GM19043 (cell line): ENCODE results near the gene LENG9.
"Not testable (repeated sequence)": the region's sequence is repeated elsewhere in the genome, so short reads cannot be mapped to it uniquely, and the experiment has no call there.

Experiments
- ATAC-seq: cut with Tn5 transposase; IDR thresholded peaks from one replicate; pipeline ENCODE4 v1.9.1; 2021; ENCODE audit warnings: low read depth; ENCODE audit not compliant: unreplicated experiment

The LENG9 gene

GRCh38 chr19:54463531-54464043 is at the start of gene LENG9:
Gene LENG9, minus strand, starts transcription at chr19:54463778. Its CDS starts 252 bp downstream, at chr19:54463526.
- peak; percentile 49 for ATAC-seq

- ATAC-seq, result not testable (repeated sequence)
These were observed 45.8 kb upstream of the LENG9 start for GRCh38 chr19:54509200-54509940.

GRCh38 chr19:54508487-54508886 is 44.9 kb upstream of the LENG9 start:
- ATAC-seq, result not testable (repeated sequence)

GRCh38 chr19:54507824-54508223 is 44.2 kb upstream of the LENG9 start:
- ATAC-seq, result no peak

- not testable (repeated sequence) for ATAC-seq
These were observed 43.6 kb upstream of the LENG9 start for GRCh38 chr19:54507038-54507717.

- ATAC-seq, result no peak
These were observed 42.5 kb upstream of the LENG9 start for GRCh38 chr19:54506079-54506478.

- ATAC-seq, result not testable (repeated sequence)
These were observed 42.0 kb upstream of the LENG9 start for GRCh38 chr19:54505542-54505941.

- no peak for ATAC-seq
These were observed 39.0 kb upstream of the LENG9 start, which contains the start of gene LAIR2 for GRCh38 chr19:54502518-54503048. Gene LAIR2, plus strand, starts transcription at chr19:54502831. Its CDS starts 88 bp downstream, at chr19:54502919.

GRCh38 chr19:54498451-54498772 is 34.8 kb upstream of the LENG9 start:
- ATAC-seq, result not testable (repeated sequence)

GRCh38 chr19:54497747-54498450 is 34.3 kb upstream of the LENG9 start:
- ATAC-seq, result not testable (repeated sequence)

- ATAC-seq, result not testable (repeated sequence)
These were observed 31.7 kb upstream of the LENG9 start for GRCh38 chr19:54495284-54495683.

GRCh38 chr19:54493967-54494585 is 30.5 kb upstream of the LENG9 start:
- ATAC-seq, result no peak

- not testable (repeated sequence) for ATAC-seq
These were observed 29.5 kb upstream of the LENG9 start for GRCh38 chr19:54493056-54493455.

- no peak for ATAC-seq
These were observed 29.0 kb upstream of the LENG9 start for GRCh38 chr19:54492568-54492967.

- no peak for ATAC-seq
These were observed 26.2 kb upstream of the LENG9 start for GRCh38 chr19:54489766-54490165.

- no peak for ATAC-seq
These were observed 25.8 kb upstream of the LENG9 start for GRCh38 chr19:54489341-54489740.

- no peak for ATAC-seq
These were observed 22.3 kb upstream of the LENG9 start for GRCh38 chr19:54485851-54486250.

- no peak for ATAC-seq
These were observed 20.9 kb upstream of the LENG9 start for GRCh38 chr19:54484451-54484850.

- no peak for ATAC-seq
These were observed 19.3 kb upstream of the LENG9 start for GRCh38 chr19:54482889-54483288.

GRCh38 chr19:54481326-54481930 is 17.9 kb upstream of the LENG9 start:
- no peak for ATAC-seq
